Endothelial cell (in vitro differentiated cells): ENCODE measurements around the gene COL5A1. TPM values are rescaled to one million over a fixed set of nuclear protein-coding genes. Genes with fewer than 3 reads are reported as not detected.
A peak's percentile ranks its signal among the peaks of the same experiment; 100 is the strongest.

Experiments
- DNase-seq: peaks from one replicate; pipeline ENCODE4 v3.0.0; 2021; ENCODE audit warnings: low spot score
- H3K27ac Mint-ChIP-seq: one replicate; pipeline ENCODE4 v1.8.0; 2021; ENCODE audit warnings: mixed read lengths, inconsistent platforms; ENCODE audit not compliant: unreplicated experiment
- H3K27me3 Mint-ChIP-seq: one replicate; pipeline ENCODE4 v1.8.0; 2021; ENCODE audit warnings: mild to moderate bottlenecking, moderate library complexity, mixed read lengths, inconsistent platforms; ENCODE audit not compliant: unreplicated experiment
- H3K36me3 Mint-ChIP-seq: one replicate; pipeline ENCODE4 v1.8.0; 2021; ENCODE audit warnings: mild to moderate bottlenecking, low read depth, mixed read lengths, inconsistent platforms; ENCODE audit not compliant: unreplicated experiment
- H3K4me1 Mint-ChIP-seq: one replicate; pipeline ENCODE4 v1.8.0; 2021; ENCODE audit warnings: mild to moderate bottlenecking, mixed read lengths, inconsistent platforms; ENCODE audit not compliant: unreplicated experiment
- H3K4me3 Mint-ChIP-seq: one replicate; pipeline ENCODE4 v1.8.0; 2021; ENCODE audit warnings: mild to moderate bottlenecking, mixed read lengths, inconsistent platforms; ENCODE audit not compliant: unreplicated experiment
- H3K9me3 Mint-ChIP-seq: one replicate; pipeline ENCODE4 v1.8.0; 2021; ENCODE audit warnings: mixed read lengths, inconsistent platforms; ENCODE audit not compliant: unreplicated experiment
- CTCF ChIP-seq: fragments of 200-600 bp; sonication (generic); IDR thresholded peaks from one replicate; pipeline ENCODE4 v1.5.0; 2021; ENCODE audit warnings: antibody characterized with exemption; ENCODE audit not compliant: unreplicated experiment
- total RNA-seq: library from RNA; stranded (reverse); fragmentation: NEBNext Ultra II Directional; extraction: Animal tissue kit (Norgen Biotek cat#: 25700); gene quantifications from one replicate; pipeline ENCODE4 v1.2.1, GENCODE V29; 2021; ENCODE audit not compliant: unreplicated experiment

COL5A1 gene
- total RNA-seq, 1 donor from 2014 or later, result 24.3 TPM

- Mint-ChIP-seq H3K27ac (no peak overlapping the region), H3K4me1 (peaks cover 2% of the 10 kb centered on the region), H3K27me3 (peaks cover 8% of the 10 kb centered on the region), H3K4me3 (no peak overlapping the region), H3K36me3 (peaks cover 6% of the 10 kb centered on the region), H3K9me3 (peaks cover 4% of the 10 kb centered on the region)
- DNase-seq, result no peak
- TF ChIP-seq CTCF, result no peak
Measured at GRCh38 chr9:134757216-134757975, 115.8 kb downstream of the COL5A1 start.

GRCh38 chr9:134758949-134759607 is 117.5 kb downstream of the COL5A1 start:
- H3K36me3 Mint-ChIP-seq, result peaks cover 6% of the 10 kb centered on the region
- H3K4me1 Mint-ChIP-seq, result peaks cover 2% of the 10 kb centered on the region
- H3K27ac Mint-ChIP-seq, result no peak overlapping the region
- H3K9me3 Mint-ChIP-seq, result peaks cover 4% of the 10 kb centered on the region
- DNase-seq, result no peak
- H3K4me3 Mint-ChIP-seq, result no peak overlapping the region
- peaks cover 8% of the 10 kb centered on the region for H3K27me3 Mint-ChIP-seq
- no peak for TF ChIP-seq CTCF

GRCh38 chr9:134759913-134760312 is 118.3 kb downstream of the COL5A1 start:
- TF ChIP-seq CTCF, result no peak
- H3K4me3 Mint-ChIP-seq, result no peak overlapping the region
- H3K36me3 Mint-ChIP-seq, result peaks cover 6% of the 10 kb centered on the region
- no peak overlapping the region for H3K27ac Mint-ChIP-seq
- peaks cover 2% of the 10 kb centered on the region for H3K4me1 Mint-ChIP-seq
- H3K27me3 Mint-ChIP-seq, result peaks cover 8% of the 10 kb centered on the region
- peaks cover 4% of the 10 kb centered on the region for H3K9me3 Mint-ChIP-seq
- no peak for DNase-seq

- H3K9me3 Mint-ChIP-seq, result peaks cover 4% of the 10 kb centered on the region
- H3K36me3 Mint-ChIP-seq, result peaks cover 6% of the 10 kb centered on the region
Measured at GRCh38 chr9:134760750-134761420, 119.3 kb downstream of the COL5A1 start.

More at GRCh38 chr9:134760750-134761420, 119.3 kb downstream of the COL5A1 start:
- Mint-ChIP-seq H3K27me3 (peaks cover 3% of the 10 kb centered on the region), H3K4me3 (no peak overlapping the region), H3K4me1 (peaks cover 2% of the 10 kb centered on the region), H3K27ac (peak overlapping the region; percentile 66)
- TF ChIP-seq CTCF, result no peak
- no peak for DNase-seq
